ENCODE results near the gene GNLY. TPM values are rescaled to one million over a fixed set of nuclear protein-coding genes. Genes with fewer than 3 reads are reported as not detected.

The GNLY gene
- polyA plus RNA-seq, 1 of the 3 experiments (the other 2 are of a cell fraction): not detected

DNA sequence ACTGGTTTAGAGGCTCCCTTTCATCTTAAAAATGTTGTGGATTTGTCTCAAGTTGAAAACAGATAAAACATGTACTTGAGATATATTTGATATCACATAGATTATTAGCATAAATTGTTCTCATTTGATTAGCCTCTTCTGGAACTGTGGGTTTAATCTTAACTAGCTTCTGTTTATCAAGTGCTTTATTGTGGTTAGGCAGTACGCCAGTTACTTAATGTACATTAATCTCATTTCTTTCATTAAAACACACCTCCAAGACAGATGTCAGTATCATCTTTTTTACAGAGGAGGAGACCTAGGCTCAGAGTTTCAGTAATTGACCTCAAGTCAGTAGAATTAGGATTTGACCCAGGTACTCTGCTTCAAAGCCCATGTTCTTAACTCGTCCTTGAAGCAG lies 48.0 kb upstream of the GNLY start:
- Histone ChIP-seq H3K79me2 (ENCODE audit: insufficient read depth) (peaks cover 2% of the 10 kb centered on the region; the same call in 1 of the 2 replicates), H3K9me3 (no peaks in the 10 kb centered on the region), H3K27me3 (ENCODE audit: insufficient read depth) (no peaks in the 10 kb centered on the region), H3K9ac (no peak overlapping the region), H3K4me3 (ENCODE audit: low read depth in 2 of 2, low read length in 1 of 2) (no peak overlapping the region), H3K36me3 (replicated peaks in 1 of 2; ENCODE audit: control insufficient read depth in 1 of 2, insufficient read depth in 2 of 2, low read length in 1 of 2) (peaks cover 66 to 82% of the 10 kb centered on the region in 2 experiments), H4K20me1 (ENCODE audit: insufficient read depth) (no peaks in the 10 kb centered on the region), H3K4me1 (ENCODE audit: control insufficient read depth in 1 of 2, insufficient read depth in 2 of 2, low read depth in 1 of 2, low read length in 1 of 2) (peaks cover 0 to 12% of the 10 kb centered on the region in 2 experiments; a peak in 1 of 4 replicates), H2AFZ (ENCODE audit: low read depth) (no peak overlapping the region), H3K9me2 (no peaks in the 10 kb centered on the region), H3K27ac (ENCODE audit: low read depth in 2 of 2, low read length in 1 of 2) (no peak overlapping the region), H3K4me2 (no peak overlapping the region), H3F3A (replicated peaks; ENCODE audit: insufficient read depth) (peaks cover 27% of the 10 kb centered on the region)
- ChIA-PET CTCF (interaction anchor here (0.7 to 1.9 kb wide), 4 partner anchors 9 to 433 kb away, joined by 3 to 10 read pairs (median 4); no protein-coding TSS in a partner anchor), POLR2A (no interaction called here)
- TF ChIP-seq EP300 (IDR thresholded peaks at IDR 0.05; ENCODE audit: borderline replicate concordance in 1 of 2, low read depth in 1 of 2, low read length in 1 of 2): no peak
- TF ChIP-seq ZBTB33 (IDR thresholded peaks at IDR 0.05; ENCODE audit: borderline replicate concordance, low read depth): no peak
- TF ChIP-seq CHD2 (IDR thresholded peaks at IDR 0.05; ENCODE audit: low read length, partially characterized antibody): no peak
- no peak for TF ChIP-seq JUND (IDR thresholded peaks at IDR 0.05)
- no peak for TF ChIP-seq REST (IDR thresholded peaks at IDR 0.05; ENCODE audit: low read depth, low read length)
- TF ChIP-seq PBX3 (IDR thresholded peaks at IDR 0.05): no peak
- TF ChIP-seq GATA2 (CRISPR knock-in tag; IDR thresholded peaks at IDR 0.05): no peak
- TF ChIP-seq, protein P1, sequence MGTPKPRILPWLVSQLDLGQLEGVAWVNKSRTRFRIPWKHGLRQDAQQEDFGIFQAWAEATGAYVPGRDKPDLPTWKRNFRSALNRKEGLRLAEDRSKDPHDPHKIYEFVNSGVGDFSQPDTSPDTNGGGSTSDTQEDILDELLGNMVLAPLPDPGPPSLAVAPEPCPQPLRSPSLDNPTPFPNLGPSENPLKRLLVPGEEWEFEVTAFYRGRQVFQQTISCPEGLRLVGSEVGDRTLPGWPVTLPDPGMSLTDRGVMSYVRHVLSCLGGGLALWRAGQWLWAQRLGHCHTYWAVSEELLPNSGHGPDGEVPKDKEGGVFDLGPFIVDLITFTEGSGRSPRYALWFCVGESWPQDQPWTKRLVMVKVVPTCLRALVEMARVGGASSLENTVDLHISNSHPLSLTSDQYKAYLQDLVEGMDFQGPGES (IDR thresholded peaks at IDR 0.05; ENCODE audit: low read depth, low read length): no peak
- no peak for TF ChIP-seq RAD21 (IDR thresholded peaks at IDR 0.05; ENCODE audit: low read length)
- TF ChIP-seq TCF12 (IDR thresholded peaks at IDR 0.05): no peak
- TF ChIP-seq FOXM1 (IDR thresholded peaks at IDR 0.05; ENCODE audit: low read depth): no peak
- TF ChIP-seq USF1 (IDR thresholded peaks at IDR 0.05; ENCODE audit: borderline replicate concordance, low read depth): no peak
- no peak for TF ChIP-seq YY1 (IDR thresholded peaks at IDR 0.05; ENCODE audit: low read depth)
- TF ChIP-seq NFIC (IDR thresholded peaks at IDR 0.05; ENCODE audit: borderline replicate concordance): no peak
- TF ChIP-seq, protein P2, sequence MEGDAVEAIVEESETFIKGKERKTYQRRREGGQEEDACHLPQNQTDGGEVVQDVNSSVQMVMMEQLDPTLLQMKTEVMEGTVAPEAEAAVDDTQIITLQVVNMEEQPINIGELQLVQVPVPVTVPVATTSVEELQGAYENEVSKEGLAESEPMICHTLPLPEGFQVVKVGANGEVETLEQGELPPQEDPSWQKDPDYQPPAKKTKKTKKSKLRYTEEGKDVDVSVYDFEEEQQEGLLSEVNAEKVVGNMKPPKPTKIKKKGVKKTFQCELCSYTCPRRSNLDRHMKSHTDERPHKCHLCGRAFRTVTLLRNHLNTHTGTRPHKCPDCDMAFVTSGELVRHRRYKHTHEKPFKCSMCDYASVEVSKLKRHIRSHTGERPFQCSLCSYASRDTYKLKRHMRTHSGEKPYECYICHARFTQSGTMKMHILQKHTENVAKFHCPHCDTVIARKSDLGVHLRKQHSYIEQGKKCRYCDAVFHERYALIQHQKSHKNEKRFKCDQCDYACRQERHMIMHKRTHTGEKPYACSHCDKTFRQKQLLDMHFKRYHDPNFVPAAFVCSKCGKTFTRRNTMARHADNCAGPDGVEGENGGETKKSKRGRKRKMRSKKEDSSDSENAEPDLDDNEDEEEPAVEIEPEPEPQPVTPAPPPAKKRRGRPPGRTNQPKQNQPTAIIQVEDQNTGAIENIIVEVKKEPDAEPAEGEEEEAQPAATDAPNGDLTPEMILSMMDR (IDR thresholded peaks at IDR 0.05): no peak
- no peak for TF ChIP-seq ELF1 (IDR thresholded peaks at IDR 0.05)
- 100% methylated on average over 2 of the region's 2 CpGs for WGBS (ENCODE audit: low lambda C conversion rate)
- no peak for DNase-seq
